Liver (tissue), 9 donors: ENCODE data around the gene GRN. TPM values are rescaled to one million over a fixed set of nuclear protein-coding genes. Genes with fewer than 3 reads are reported as not detected.

ENCODE experiments used
- DNase-seq: peaks from one replicate; pipeline ENCODE4 v3.0.0-alpha.2; 2017; ENCODE audit warnings: low spot score
- H3K27ac ChIP-seq, 2 donors: one replicate each; pipeline ENCODE4 v1.7.0; 2013; ENCODE audit warnings: inconsistent platforms in 2 of 2, low read length in 2 of 2, control low read depth in 1 of 2, low read depth in 1 of 2, mild to moderate bottlenecking in 1 of 2
- H3K27me3 ChIP-seq, 4 donors: one replicate each; pipeline versions ENCODE4 v1.6.1 to v1.7.0; 2013; ENCODE audit warnings: low read length in 3 of 4, inconsistent platforms in 1 of 4, mild to moderate bottlenecking in 1 of 4, moderate library complexity in 1 of 4; ENCODE audit not compliant: control insufficient read depth in 4 of 4, insufficient read depth in 4 of 4
- H3K36me3 ChIP-seq, 4 donors: one replicate each; pipeline versions ENCODE4 v1.6.1 to v1.7.0; 2013; ENCODE audit warnings: low read length in 3 of 4, mild to moderate bottlenecking in 3 of 4, low read depth in 1 of 4, moderate library complexity in 1 of 4; ENCODE audit not compliant: control insufficient read depth in 4 of 4, insufficient read depth in 3 of 4
- H3K4me1 ChIP-seq, 4 donors: one replicate each; pipeline versions ENCODE4 v1.6.1 to v1.7.0; 2013; ENCODE audit warnings: low read length in 3 of 4, mild to moderate bottlenecking in 3 of 4, moderate library complexity in 1 of 4; ENCODE audit not compliant: control insufficient read depth in 4 of 4, insufficient read depth in 4 of 4
- H3K4me3 ChIP-seq, 3 donors: one replicate each; pipeline versions ENCODE4 v1.6.1 to v1.7.0; 2013; ENCODE audit warnings: low read length in 3 of 3, control low read depth in 1 of 3, low read depth in 1 of 3, mild to moderate bottlenecking in 1 of 3
- H3K9ac ChIP-seq, 2 donors: one replicate each; pipeline ENCODE4 v1.7.0; 2013; ENCODE audit warnings: low read length in 2 of 2, mild to moderate bottlenecking in 2 of 2, moderate library complexity in 2 of 2, control low read depth in 1 of 2, low read depth in 1 of 2
- H3K9me3 ChIP-seq, 4 donors: one replicate each; pipeline versions ENCODE4 v1.6.1 to v1.7.0; 2013; ENCODE audit warnings: low read length in 3 of 4; ENCODE audit not compliant: control insufficient read depth in 4 of 4
- ATF3 ChIP-seq: IDR thresholded peaks from 2 replicates; pipeline ENCODE4 v1.6.1; 2016; ENCODE audit warnings: antibody characterized with exemption
- CTCF ChIP-seq: fragments of 150-350 bp; IDR thresholded peaks from 2 replicates; pipeline ENCODE4 v1.5.1; 2017; ENCODE audit warnings: improper control_type of control experiment, low read depth, low read length; ENCODE audit not compliant: missing input control
- EGR1 ChIP-seq, 2 donors: IDR thresholded peaks; 2 replicates each; pipeline ENCODE4 v1.6.1; 2016 to 2018; ENCODE audit warnings: antibody characterized with exemption in 2 of 2, low read depth in 2 of 2
- FOXA1 ChIP-seq: IDR thresholded peaks from 2 replicates; pipeline ENCODE4 v1.6.1; 2016; ENCODE audit warnings: antibody characterized with exemption
- FOXA2 ChIP-seq: IDR thresholded peaks from 2 replicates; pipeline ENCODE4 v1.6.1; 2016; ENCODE audit warnings: antibody characterized with exemption
- GABPA ChIP-seq, 2 donors: IDR thresholded peaks in 1 of 2; conservative IDR thresholded peaks in 1 of 2; 2 replicates each; pipeline ENCODE4 v1.6.1; 2016; ENCODE audit warnings: antibody characterized with exemption in 2 of 2, mild to moderate bottlenecking in 1 of 2, moderate library complexity in 1 of 2
- HNF4A ChIP-seq, 2 donors: conservative IDR thresholded peaks; 2 replicates each; pipeline ENCODE4 v1.6.1; 2016; ENCODE audit warnings: antibody characterized with exemption in 2 of 2, mild to moderate bottlenecking in 2 of 2
- MAX ChIP-seq: IDR thresholded peaks from 2 replicates; pipeline ENCODE4 v1.6.1; 2016; ENCODE audit warnings: antibody characterized with exemption
- NR2F2 ChIP-seq: IDR thresholded peaks from 2 replicates; pipeline ENCODE4 v1.6.1; 2016; ENCODE audit warnings: antibody characterized with exemption
- RAD21 ChIP-seq, 2 donors: IDR thresholded peaks; 2 replicates each; pipeline ENCODE4 v1.6.1; 2016; ENCODE audit warnings: antibody characterized with exemption in 2 of 2, mild to moderate bottlenecking in 2 of 2
- RXRA ChIP-seq, 2 donors: IDR thresholded peaks; 2 replicates each; pipeline ENCODE4 v1.6.1; 2017 to 2018; ENCODE audit warnings: antibody characterized with exemption in 2 of 2, mild to moderate bottlenecking in 1 of 2
- SP1 ChIP-seq: IDR thresholded peaks from 2 replicates; pipeline ENCODE4 v1.6.1; 2018; ENCODE audit warnings: antibody characterized with exemption, mild to moderate bottlenecking
- TAF1 ChIP-seq: conservative IDR thresholded peaks from 2 replicates; pipeline ENCODE4 v1.6.1; 2016; ENCODE audit warnings: antibody characterized with exemption, mild to moderate bottlenecking
- YY1 ChIP-seq: IDR thresholded peaks from 2 replicates; pipeline ENCODE4 v1.6.1; 2016; ENCODE audit warnings: antibody characterized with exemption, mild to moderate bottlenecking
- ZBTB33 ChIP-seq: IDR thresholded peaks from 2 replicates; pipeline ENCODE4 v1.6.1; 2016; ENCODE audit warnings: antibody characterized with exemption
- WGBS: extraction: QIAGEN DNeasy Blood & Tissue Kit; methylation state at CpG from one replicate; pipeline ENCODE4 v1.1.7; 2013; 5-methylcytosine and 5-hydroxymethylcytosine counted together
- polyA plus RNA-seq, 2 donors: library from polyadenylated mRNA; stranded (reverse) in 1 of 2; unstranded in 1 of 2; fragments of 200-250 nt in 1 of 2; fragments of >200 nt in 1 of 2; fragmentation: Nextera tagmentation in 1 of 2; extraction: Ambion mirVana in 1 of 2; gene quantifications; one replicate each; pipeline versions ENCODE4 v1.2.1 to v1.2.3, GENCODE V29; 2013 to 2015
- total RNA-seq, 2 donors: library from RNA; depleted of rRNA; stranded (reverse); fragments of >200 nt; gene quantifications; one replicate each; pipeline ENCODE4 v1.2.3, GENCODE V29; 2014
- donor health status: healthy.
- donor health status: healthy.
- donor health status: healthy.
- donor health status: healthy.
- donor health status: healthy.

GRN gene
- total and polyA plus RNA-seq, 4 donors, result 90.9 to 166 (median 133) TPM

- no peak for TF ChIP-seq ZBTB33
- TF ChIP-seq RAD21 (IDR thresholded peaks at IDR 0.05), result no peak
- no peak for TF ChIP-seq EGR1 (IDR thresholded peaks at IDR 0.05; ENCODE audit: low read depth in 2 of 2)
- no peak for TF ChIP-seq TAF1
- no peaks in the 10 kb centered on the region for H3K9me3 ChIP-seq
- 66% methylated on average over 17 of the region's 17 CpGs for WGBS
- DNase-seq, result no peak
- no peak overlapping the region for H3K9ac ChIP-seq
- no peak overlapping the region for H3K4me3 ChIP-seq
- peaks cover 0 to 6% (median 3%) of the 10 kb centered on the region in 4 donors for H3K27me3 ChIP-seq
- no peaks in the 10 kb centered on the region for H3K36me3 ChIP-seq
- H3K27ac ChIP-seq, result no peak overlapping the region
- peaks cover 4 to 11% (median 11%) of the 10 kb centered on the region in 4 donors for H3K4me1 ChIP-seq
Observed at GRCh38 chr17:44312396-44313104, 32.6 kb upstream of the GRN start.

GRCh38 chr17:44314031-44314430 lies 31.1 kb upstream of the GRN start:
- Histone ChIP-seq H3K9ac (no peak overlapping the region), H3K27me3 (peaks cover 0 to 6% (median 3%) of the 10 kb centered on the region in 4 donors)

GRCh38 chr17:44314524-44314868 lies 30.6 kb upstream of the GRN start:
- Histone ChIP-seq H3K27me3 (peaks cover 0 to 6% (median 3%) of the 10 kb centered on the region in 4 donors), H3K36me3 (peaks cover 0 to 3% (median under 1%) of the 10 kb centered on the region in 4 donors), H3K9ac (no peak overlapping the region), H3K9me3 (no peaks in the 10 kb centered on the region), H3K27ac (no peak overlapping the region), H3K4me1 (peaks cover 0 to 6% (median 2%) of the 10 kb centered on the region in 4 donors), H3K4me3 (no peak overlapping the region)
- DNase-seq, result no peak
- WGBS, result 37% methylated on average over 11 of the region's 11 CpGs
- TF ChIP-seq RXRA (IDR thresholded peaks at IDR 0.05), result no peak
- TF ChIP-seq CTCF, result no peak
- no peak for TF ChIP-seq ZBTB33
- TF ChIP-seq FOXA1, result no peak
- TF ChIP-seq NR2F2, result no peak
- TF ChIP-seq FOXA2, result no peak
- TF ChIP-seq EGR1 (IDR thresholded peaks at IDR 0.05; ENCODE audit: low read depth in 2 of 2), result no peak
- no peak for TF ChIP-seq SP1
- TF ChIP-seq YY1, result no peak
- no peak for TF ChIP-seq MAX
- TF ChIP-seq RAD21 (IDR thresholded peaks at IDR 0.05), result no peak
- TF ChIP-seq HNF4A (conservative IDR thresholded peaks at IDR 0.05), result no peak
- TF ChIP-seq ATF3, result no peak
- no peak for TF ChIP-seq TAF1

More at GRCh38 chr17:44314031-44314430, 31.1 kb upstream of the GRN start:
- peaks cover 0 to 6% (median 2%) of the 10 kb centered on the region in 4 donors for H3K4me1 ChIP-seq
- WGBS, result 85% methylated on average over 7 of the region's 7 CpGs
- no peak overlapping the region for H3K4me3 ChIP-seq
- no peak for TF ChIP-seq CTCF
- no peak for TF ChIP-seq YY1
- TF ChIP-seq GABPA (IDR thresholded peaks at IDR 0.05 in 1 of 2, conservative IDR thresholded peaks at IDR 0.05 in 1 of 2), result no peak
- no peaks in the 10 kb centered on the region for H3K36me3 ChIP-seq
- H3K27ac ChIP-seq, result no peak overlapping the region
- no peaks in the 10 kb centered on the region for H3K9me3 ChIP-seq
- no peak for DNase-seq
